PC-9 (cell line): Measurements from ENCODE around the gene CREBBP. TPM values are rescaled to one million over a fixed set of nuclear protein-coding genes. Genes with fewer than 3 reads are reported as not detected.

Experiments used
- BruUV-seq: library from RNA; stranded (reverse); fragments of 400-500 nt; replicated peaks from 2 replicates; lab custom pipeline; 2021; lab: Mats Ljungman, UMichigan
- CTCF ChIA-PET: fragments of 300-600 bp; sonication (Branson Sonifier 250); formaldehyde crosslinking; loops from one replicate; lab custom pipeline; 2022; ENCODE audit warnings: antibody characterized with exemption; lab: Charles Lee
- POLR2A ChIA-PET: fragments of 300-600 bp; sonication (Branson Sonifier 250); formaldehyde crosslinking; loops from one replicate; lab custom pipeline; 2022; ENCODE audit warnings: antibody characterized with exemption; ENCODE audit not compliant: unreplicated experiment; lab: Charles Lee
- DNase-seq, 2 experiments: peaks; one replicate each; pipeline versions ENCODE4 v3.0.0 to v3.0.0-alpha.2; 2015 to 2022; ENCODE audit warnings: mixed read lengths in 1 of 2
- H2AFZ ChIP-seq: fragments of 200-600 bp; sonication (generic); 2 replicates; pipeline ENCODE4 v1.8.1; 2017; ENCODE audit warnings: antibody characterized with exemption
- H3F3A ChIP-seq: fragments of 200-600 bp; sonication (generic); 2 replicates; pipeline ENCODE4 v1.8.1; 2017; ENCODE audit warnings: antibody characterized with exemption, mild to moderate bottlenecking, low read depth; ENCODE audit not compliant: insufficient read depth
- H3K27ac ChIP-seq: fragments of 200-600 bp; sonication (generic); 2 replicates; pipeline ENCODE4 v1.6.1; 2016; ENCODE audit warnings: mixed run types
- H3K27me3 ChIP-seq: fragments of 200-600 bp; sonication (generic); 2 replicates; pipeline ENCODE4 v1.6.1; 2016; ENCODE audit warnings: low read depth, mixed run types; ENCODE audit not compliant: insufficient read depth
- H3K36me3 ChIP-seq: fragments of 200-600 bp; sonication (generic); 2 replicates; pipeline ENCODE4 v1.6.1; 2016; ENCODE audit warnings: low read depth, mixed run types
- H3K4me1 ChIP-seq: fragments of 200-600 bp; sonication (generic); replicated peaks from 2 replicates; pipeline ENCODE4 v1.6.1; 2016; ENCODE audit warnings: mixed run types; ENCODE audit not compliant: insufficient read depth
- H3K4me2 ChIP-seq: fragments of 200-600 bp; sonication (generic); 2 replicates; pipeline ENCODE4 v1.6.1; 2017; ENCODE audit warnings: mixed run types
- H3K4me3 ChIP-seq: fragments of 200-600 bp; sonication (generic); 2 replicates; pipeline ENCODE4 v1.6.1; 2016; ENCODE audit warnings: mixed run types
- H3K79me2 ChIP-seq: fragments of 200-600 bp; sonication (generic); 2 replicates; pipeline ENCODE4 v1.6.1; 2017; ENCODE audit warnings: low read depth, mixed run types
- H3K9me2 ChIP-seq: fragments of 200-600 bp; sonication (generic); 2 replicates; pipeline ENCODE4 v1.8.1; 2017; ENCODE audit warnings: mild to moderate bottlenecking; ENCODE audit not compliant: insufficient read depth
- H3K9me3 ChIP-seq: fragments of 200-600 bp; sonication (generic); 2 replicates; pipeline ENCODE4 v1.8.1; 2016; ENCODE audit warnings: low read depth; ENCODE audit not compliant: insufficient read depth
- H4K20me1 ChIP-seq: fragments of 200-600 bp; sonication (generic); 2 replicates; pipeline ENCODE4 v1.8.1; 2017; ENCODE audit not compliant: insufficient read depth
- CTCF ChIP-seq: fragments of 200-600 bp; sonication (generic); conservative IDR thresholded peaks from 2 replicates; pipeline ENCODE4 v1.6.1; 2017; ENCODE audit warnings: mixed run types, antibody characterized with exemption, mild to moderate bottlenecking, moderate library complexity
- EZH2 ChIP-seq: fragments of 200-600 bp; sonication (generic); IDR thresholded peaks from 2 replicates; pipeline ENCODE4 v1.8.0; 2017; ENCODE audit warnings: antibody characterized with exemption, low read depth
- intact Hi-C: fragments of 100-400 bp; cut with micrococcal nuclease; formaldehyde crosslinking; loops from one replicate; pipeline ENCODE4 v1.10.0; 2022; ENCODE audit not compliant: unreplicated experiment
- total RNA-seq: library from RNA; stranded (reverse); gene quantifications from 2 replicates; pipeline ENCODE4 v1.2.3, GENCODE V29; 2021

The CREBBP gene
- total RNA-seq, 1 experiment from 2014 or later = 74.9 TPM

- Histone ChIP-seq H3F3A (no peaks in the 10 kb centered on the region; the same call in 1 of the 2 replicates), H3K27ac (no peak overlapping the region), H3K79me2 (no peaks in the 10 kb centered on the region), H3K36me3 (peaks cover 15% of the 10 kb centered on the region; the same call in 1 of the 2 replicates), H3K9me2 (no peaks in the 10 kb centered on the region), H4K20me1 (peaks cover 7% of the 10 kb centered on the region; the same call in 1 of the 2 replicates), H3K4me2 (no peak overlapping the region), H3K27me3 (no peaks in the 10 kb centered on the region), H3K9me3 (no peaks in the 10 kb centered on the region), H3K4me3 (no peak overlapping the region), H3K4me1 (no peaks in the 10 kb centered on the region), H2AFZ (no peak overlapping the region)
- BruUV-seq = no TSS peak
- intact Hi-C loops = loop anchor here (5.0 kb wide), 1 partner anchor 232 kb away; no protein-coding TSS in a partner anchor
- ChIA-PET POLR2A (no interaction called here), CTCF (no interaction called here)
- TF ChIP-seq EZH2 = no peak
- no peak for TF ChIP-seq CTCF
- no peak for DNase-seq
These were observed 140.3 kb downstream of the CREBBP start for GRCh38 chr16:3740186-3740585.

- Histone ChIP-seq H3K79me2 (no peaks in the 10 kb centered on the region), H3K9me2 (no peaks in the 10 kb centered on the region), H2AFZ (no peak overlapping the region), H3K4me1 (no peaks in the 10 kb centered on the region), H3K9me3 (no peaks in the 10 kb centered on the region), H4K20me1 (peaks cover 7% of the 10 kb centered on the region; the same call in 1 of the 2 replicates), H3F3A (no peaks in the 10 kb centered on the region; the same call in 1 of the 2 replicates), H3K4me3 (no peak overlapping the region), H3K27me3 (no peaks in the 10 kb centered on the region), H3K27ac (no peak overlapping the region), H3K4me2 (no peak overlapping the region), H3K36me3 (peaks cover 15% of the 10 kb centered on the region; the same call in 1 of the 2 replicates)
- ChIA-PET POLR2A (no interaction called here), CTCF (no interaction called here)
- TF ChIP-seq EZH2 (no peak), CTCF (no peak)
- intact Hi-C loops = loop anchor here (5.0 kb wide), 1 partner anchor 233 kb away; no protein-coding TSS in a partner anchor
- no peak for DNase-seq
- BruUV-seq = no TSS peak
These were observed 140.9 kb downstream of the CREBBP start for GRCh38 chr16:3739636-3740035.

GRCh38 chr16:3738541-3738940 lies 142.0 kb downstream of the CREBBP start:
- no TSS peak for BruUV-seq
- Histone ChIP-seq H3K9me2 (no peaks in the 10 kb centered on the region), H3K36me3 (peaks cover 12% of the 10 kb centered on the region; the same call in 1 of the 2 replicates), H3K9me3 (no peaks in the 10 kb centered on the region), H2AFZ (no peak overlapping the region), H3K27me3 (no peaks in the 10 kb centered on the region), H3K4me3 (no peak overlapping the region), H3K4me2 (no peak overlapping the region), H3K4me1 (no peaks in the 10 kb centered on the region), H3K79me2 (no peaks in the 10 kb centered on the region), H3K27ac (no peak overlapping the region), H4K20me1 (peaks cover 7% of the 10 kb centered on the region; the same call in 1 of the 2 replicates), H3F3A (no peaks in the 10 kb centered on the region; the same call in 1 of the 2 replicates)
- CTCF ChIA-PET = interaction anchor here (0.7 kb wide), 1 partner anchor 409 kb away, joined by 4 read pairs; no protein-coding TSS in a partner anchor
- intact Hi-C loops = no loop called here
- TF ChIP-seq EZH2 = no peak
- no peak for TF ChIP-seq CTCF
- POLR2A ChIA-PET = no interaction called here
- DNase-seq = no peak
